ENCODE results near the gene HERPUD1.

GRCh38 chr16:56896244-56896643 is 35.7 kb upstream of the HERPUD1 start:
- TF ChIP-seq, protein P1, sequence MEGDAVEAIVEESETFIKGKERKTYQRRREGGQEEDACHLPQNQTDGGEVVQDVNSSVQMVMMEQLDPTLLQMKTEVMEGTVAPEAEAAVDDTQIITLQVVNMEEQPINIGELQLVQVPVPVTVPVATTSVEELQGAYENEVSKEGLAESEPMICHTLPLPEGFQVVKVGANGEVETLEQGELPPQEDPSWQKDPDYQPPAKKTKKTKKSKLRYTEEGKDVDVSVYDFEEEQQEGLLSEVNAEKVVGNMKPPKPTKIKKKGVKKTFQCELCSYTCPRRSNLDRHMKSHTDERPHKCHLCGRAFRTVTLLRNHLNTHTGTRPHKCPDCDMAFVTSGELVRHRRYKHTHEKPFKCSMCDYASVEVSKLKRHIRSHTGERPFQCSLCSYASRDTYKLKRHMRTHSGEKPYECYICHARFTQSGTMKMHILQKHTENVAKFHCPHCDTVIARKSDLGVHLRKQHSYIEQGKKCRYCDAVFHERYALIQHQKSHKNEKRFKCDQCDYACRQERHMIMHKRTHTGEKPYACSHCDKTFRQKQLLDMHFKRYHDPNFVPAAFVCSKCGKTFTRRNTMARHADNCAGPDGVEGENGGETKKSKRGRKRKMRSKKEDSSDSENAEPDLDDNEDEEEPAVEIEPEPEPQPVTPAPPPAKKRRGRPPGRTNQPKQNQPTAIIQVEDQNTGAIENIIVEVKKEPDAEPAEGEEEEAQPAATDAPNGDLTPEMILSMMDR (IDR thresholded peaks at IDR 0.05), result no peak
- no peak for TF ChIP-seq POLR2A (IDR thresholded peaks at IDR 0.05)
